GM12878 (cell line): ENCODE results near the gene SUPT6H. TPM values are rescaled to one million over a fixed set of nuclear protein-coding genes. Genes with fewer than 3 reads are reported as not detected.
A peak's percentile ranks its signal among the peaks of the same experiment; 100 is the strongest.

Source experiments
- ATF7 ChIP-seq: fragments of 450-650 bp; IDR thresholded peaks from 2 replicates; pipeline ENCODE4 v1.6.1; 2016; ENCODE audit warnings: low read depth, mild to moderate bottlenecking
- CHD2 ChIP-seq: IDR thresholded peaks from 2 replicates; pipeline ENCODE4 v1.6.1; 2011; ENCODE audit warnings: low read depth, low read length, improper control_type of control experiment, borderline replicate concordance
- CREM ChIP-seq: IDR thresholded peaks from 2 replicates; pipeline ENCODE4 v1.6.1; 2014; ENCODE audit warnings: antibody characterized with exemption, low read depth
- DPF2 ChIP-seq: fragments of 450-650 bp; IDR thresholded peaks from 2 replicates; pipeline ENCODE4 v1.6.1; 2017; ENCODE audit warnings: mild to moderate bottlenecking
- ELK1 ChIP-seq: IDR thresholded peaks from 2 replicates; pipeline ENCODE4 v1.6.1; 2012; ENCODE audit warnings: low read depth, low read length, improper control_type of control experiment
- EZH2 ChIP-seq: IDR thresholded peaks from 2 replicates; pipeline ENCODE4 v1.6.1; 2012; ENCODE audit warnings: low read depth, mild to moderate bottlenecking, control low read depth, inconsistent platforms, low read length, borderline replicate concordance; ENCODE audit not compliant: control insufficient read depth
- JUNB ChIP-seq: IDR thresholded peaks from 2 replicates; pipeline ENCODE4 v1.6.1; 2016; ENCODE audit warnings: antibody characterized with exemption, mild to moderate bottlenecking
- MAX ChIP-seq: IDR thresholded peaks from 2 replicates; pipeline ENCODE4 v1.6.1; 2012; ENCODE audit warnings: low read depth, low read length, improper control_type of control experiment
- MLLT1 ChIP-seq: fragments of 450-650 bp; IDR thresholded peaks from 2 replicates; pipeline ENCODE4 v1.6.1; 2016; ENCODE audit warnings: mild to moderate bottlenecking
- MTA2 ChIP-seq: fragments of 450-650 bp; IDR thresholded peaks from 2 replicates; pipeline ENCODE4 v1.6.1; 2016; ENCODE audit warnings: low read depth, mild to moderate bottlenecking, moderate library complexity
- MYB ChIP-seq: fragments of 150-350 bp; IDR thresholded peaks from 2 replicates; pipeline ENCODE4 v1.6.1; 2014; ENCODE audit warnings: mild to moderate bottlenecking, low read depth, low read length, borderline replicate concordance
- MYC ChIP-seq: IDR thresholded peaks from 2 replicates; pipeline ENCODE4 v1.6.1; 2011; ENCODE audit warnings: mild to moderate bottlenecking, low read length, moderate library complexity, inconsistent platforms; ENCODE audit not compliant: insufficient read depth, insufficient replicate concordance, insufficient read length, severe bottlenecking
- NR2F1 ChIP-seq: fragments of 450-650 bp; conservative IDR thresholded peaks from 2 replicates; pipeline ENCODE4 v1.6.1; 2017; ENCODE audit warnings: mild to moderate bottlenecking
- PAX5 ChIP-seq: IDR thresholded peaks from 2 replicates; pipeline ENCODE4 v1.6.1; 2011; ENCODE audit warnings: low read depth, low read length, borderline replicate concordance
- PBX3 ChIP-seq: IDR thresholded peaks from 2 replicates; pipeline ENCODE4 v1.6.1; 2011; ENCODE audit warnings: mild to moderate bottlenecking, low read depth, low read length, moderate library complexity; ENCODE audit not compliant: insufficient replicate concordance
- PKNOX1 ChIP-seq: fragments of 450-650 bp; IDR thresholded peaks from 2 replicates; pipeline ENCODE4 v1.6.1; 2016; ENCODE audit warnings: mild to moderate bottlenecking
- RB1 ChIP-seq: fragments of 450-650 bp; formaldehyde crosslinking; IDR thresholded peaks from 2 replicates; pipeline ENCODE4 v1.6.1; 2017; ENCODE audit warnings: mild to moderate bottlenecking, borderline replicate concordance
- RELB ChIP-seq: fragments of 450-650 bp; IDR thresholded peaks from 2 replicates; pipeline ENCODE4 v1.6.1; 2017; ENCODE audit warnings: low read depth, mild to moderate bottlenecking, moderate library complexity
- SMAD5 ChIP-seq: IDR thresholded peaks from 2 replicates; pipeline ENCODE4 v1.6.1; 2016; ENCODE audit warnings: antibody characterized with exemption, low read depth
- SRF ChIP-seq, 2 experiments: IDR thresholded peaks; 2 replicates each; pipeline ENCODE4 v1.6.1; 2011; ENCODE audit warnings: low read depth in 2 of 2, low read length in 2 of 2, mild to moderate bottlenecking in 1 of 2, moderate library complexity in 1 of 2
- TCF3 ChIP-seq: IDR thresholded peaks from 2 replicates; pipeline ENCODE4 v1.6.1; 2012; ENCODE audit warnings: low read depth, mild to moderate bottlenecking, low read length, borderline replicate concordance; ENCODE audit not compliant: insufficient read depth
- ZNF207 ChIP-seq: fragments of 450-650 bp; IDR thresholded peaks from 2 replicates; pipeline ENCODE4 v1.6.1; 2014; ENCODE audit warnings: antibody characterized with exemption, mild to moderate bottlenecking, borderline replicate concordance
- polyA plus RNA-seq, 11 experiments: library from polyadenylated mRNA; depleted of rRNA in 4 of 11; unstranded in 6 of 11; stranded (reverse) in 5 of 11; fragments of >200 nt; fragmentation: Nextera tagmentation in 4 of 11; fragmentation: Illumina TruSeq in 1 of 11; extraction: Ambion mirVana in 4 of 11; extraction: Trizol in 1 of 11; gene quantifications; 1 replicate in 1 of 11; 2 replicates in 10 of 11; pipeline versions ENCODE4 v1.2.1 to v1.2.3, GENCODE V29; 2011 to 2016; ENCODE audit warnings: inconsistent platforms in 2 of 11, missing spikeins in 2 of 11, low read depth in 1 of 11
- total RNA-seq, 4 experiments: library from RNA; depleted of rRNA in 3 of 4; stranded (reverse); fragments of >200 nt in 3 of 4; fragmentation: Illumina TruSeq in 1 of 4; extraction: Trizol in 1 of 4; gene quantifications; 2 replicates each; pipeline versions ENCODE4 v1.2.1 to v1.2.3, GENCODE V29; 2013 to 2021

Gene SUPT6H
- total and polyA plus RNA-seq, 10 of the 15 experiments (the other 5 are each of a cell fraction or from before 2014, with no cell fraction given): 1.7 to 58.8 (median 37.7) TPM

GRCh38 chr17:28644787-28645575, 17.0 kb upstream of the SUPT6H start, which contains the start of gene BLTP2 (continued):
- TF ChIP-seq RELB: peak; percentile 74; the same call in 1 of the 2 replicates
- no peak for TF ChIP-seq EZH2
- 0 out of 2 replicates have a peak, but pooled peaks have one; percentile 43 for TF ChIP-seq ZNF207
- TF ChIP-seq MLLT1: peak; percentile 83; the same call in 1 of the 2 replicates
- 0 out of 2 replicates have a peak, but pooled peaks have one; percentile 36 for TF ChIP-seq SMAD5
- peak; percentile 82 for TF ChIP-seq MAX
- TF ChIP-seq PAX5: peak; percentile 66; the same call in 1 of the 2 replicates
- TF ChIP-seq DPF2: 0 out of 2 replicates have a peak, but pooled peaks have one; percentile 59
- TF ChIP-seq JUNB: no peak
- peak; percentile 67 for TF ChIP-seq ELK1
- peak; percentile 80 for TF ChIP-seq CREM
- peak; percentile 62; the same call in 1 of the 2 replicates for TF ChIP-seq RB1
- TF ChIP-seq NR2F1: 0 out of 2 replicates have a peak, but pooled peaks have one; percentile 19
- TF ChIP-seq CHD2: peak; percentile 55
- no peak for TF ChIP-seq MYB
- TF ChIP-seq ATF7: peak; percentile 73
- TF ChIP-seq MYC: peak; percentile 64
- no peak for TF ChIP-seq PBX3
- no peak; the same call in 1 of the 2 replicates for TF ChIP-seq MTA2
- 0 out of 4 replicates have a peak, but pooled peaks of 1 of the 2 experiments have one; percentile 45 for TF ChIP-seq SRF (IDR thresholded peaks at IDR 0.05; ENCODE audit: low read depth in 2 of 2, low read length in 2 of 2)
- no peak for TF ChIP-seq PKNOX1
- 0 out of 2 replicates have a peak, but pooled peaks have one; percentile 43 for TF ChIP-seq TCF3
